HG02885 (cell line): ENCODE measurements around the gene ARSG.
A peak's percentile ranks its signal among the peaks of the same experiment; 100 is the strongest.

Experiments used
- ATAC-seq: cut with Tn5 transposase; IDR thresholded peaks from one replicate; pipeline ENCODE4 v1.9.1; 2021; ENCODE audit warnings: mild to moderate bottlenecking; ENCODE audit not compliant: unreplicated experiment, poor library complexity

The ARSG gene

DNA sequence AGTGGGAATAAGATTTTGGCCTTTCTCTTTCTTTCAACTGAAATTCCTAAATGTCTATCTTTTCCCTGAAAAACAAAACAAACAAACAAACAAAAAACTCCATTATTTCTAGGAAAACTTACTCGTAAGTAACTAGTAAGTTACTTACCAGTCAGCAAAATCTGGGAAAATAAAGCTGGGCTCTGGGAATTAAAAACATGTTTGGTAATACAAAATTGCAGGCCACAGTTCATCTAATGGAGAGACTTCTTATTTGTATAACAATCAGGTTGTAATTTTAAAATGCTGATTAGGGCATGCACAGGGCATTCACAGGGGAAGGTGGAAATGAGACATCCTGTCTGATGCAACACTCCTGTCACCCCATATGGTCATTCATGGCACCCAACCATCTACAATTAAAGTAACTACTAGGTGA, 169.8 kb downstream of the ARSG start:
- ATAC-seq, result no peak

DNA sequence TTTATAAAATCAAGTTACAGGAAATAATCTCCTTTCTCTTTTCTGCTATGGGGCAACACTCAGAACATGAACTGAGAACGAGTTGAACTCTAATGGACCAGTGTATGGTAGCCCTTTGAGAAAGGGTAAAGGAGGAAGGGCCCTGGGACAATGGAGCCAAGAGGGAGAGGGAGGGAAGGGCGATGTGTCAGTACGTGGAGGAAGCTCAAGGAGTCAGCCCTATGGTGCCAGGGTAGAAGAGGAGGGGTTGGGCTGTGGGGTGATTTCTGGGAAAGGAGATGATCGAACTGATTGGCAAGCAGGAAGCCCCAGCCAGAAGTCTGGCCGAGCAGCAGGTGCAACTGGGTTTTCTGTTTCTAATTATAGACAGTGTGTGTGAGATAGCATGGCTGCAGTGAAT, 170.3 kb downstream of the ARSG start:
- no peak for ATAC-seq

DNA sequence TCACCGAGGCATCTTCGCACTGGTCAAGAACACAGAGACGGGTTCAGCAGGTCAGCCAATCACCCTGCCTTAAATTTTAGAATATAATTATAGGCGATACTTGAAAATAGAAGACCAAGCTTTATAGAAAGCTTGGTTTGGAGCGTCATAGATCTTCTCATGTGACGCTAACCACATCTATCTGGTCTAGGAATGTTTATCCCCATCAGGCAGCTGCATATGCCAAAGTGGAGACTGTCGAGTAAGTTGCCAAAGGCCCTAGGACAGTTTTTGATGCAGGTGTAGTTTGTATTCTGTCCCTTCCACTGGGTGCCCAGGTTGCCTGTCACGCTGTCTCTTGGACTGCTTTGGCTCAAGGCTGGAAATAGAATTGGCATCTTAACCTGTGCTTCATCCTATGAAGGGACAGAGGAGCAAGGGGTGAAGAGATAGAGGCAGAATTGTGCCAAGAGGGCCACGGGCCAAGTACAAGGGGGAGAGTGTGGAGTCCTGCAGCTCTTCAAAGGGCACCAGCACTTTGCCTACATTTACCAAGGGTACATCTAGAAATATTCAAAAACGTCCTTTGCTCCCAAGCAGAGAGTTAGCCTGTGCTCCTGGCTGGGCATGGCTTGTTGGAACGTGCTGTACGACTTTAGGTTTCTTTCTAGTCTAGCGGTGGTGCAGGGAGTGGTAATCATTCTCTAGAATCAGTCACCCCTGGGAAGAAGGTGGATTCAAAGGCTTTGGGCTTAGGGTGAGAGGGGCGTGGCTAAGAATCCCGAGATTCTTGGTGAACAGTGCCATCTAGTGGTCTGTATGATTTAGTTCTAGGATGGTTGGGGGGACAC, 171.3 kb downstream of the ARSG start:
- ATAC-seq, result peak; percentile 45

DNA sequence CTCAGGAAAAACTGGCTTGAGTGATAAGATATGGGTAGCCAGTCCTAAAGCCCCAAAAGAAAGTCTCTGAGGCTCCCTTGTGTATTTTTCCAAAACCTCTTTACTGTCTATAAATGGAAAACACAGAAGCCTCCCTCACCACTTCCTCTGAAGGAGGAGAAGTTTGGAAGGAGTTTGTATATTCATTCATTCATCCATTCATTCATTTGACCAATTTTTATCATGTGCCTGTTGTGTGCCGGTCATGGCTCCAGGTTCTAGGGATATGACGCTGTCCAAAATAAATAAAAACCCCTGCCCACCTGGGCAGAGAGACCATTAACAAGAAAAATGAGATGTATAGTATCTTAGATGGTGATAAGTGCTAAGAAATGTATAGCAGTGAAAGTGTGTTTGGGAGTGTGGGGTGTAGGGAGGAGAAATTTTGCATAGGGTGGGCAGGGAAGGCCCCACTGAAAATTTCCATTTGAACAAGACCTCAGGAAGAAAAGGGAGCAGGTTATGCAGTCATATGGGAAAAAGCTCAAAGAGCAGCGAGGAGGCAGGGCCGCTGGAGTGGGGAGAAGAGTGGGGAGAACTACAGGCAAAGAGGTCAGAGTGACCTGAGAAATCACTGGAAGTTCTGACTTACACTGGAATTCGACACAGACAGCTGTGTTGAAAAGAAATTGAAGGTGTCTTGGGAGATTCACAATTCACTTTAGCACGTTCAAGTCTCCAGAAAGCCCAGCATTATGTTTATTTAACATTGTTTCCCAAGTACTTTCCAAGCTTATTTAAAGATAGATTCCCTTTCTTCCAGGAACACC, 172.1 kb downstream of the ARSG start:
- no peak for ATAC-seq

DNA sequence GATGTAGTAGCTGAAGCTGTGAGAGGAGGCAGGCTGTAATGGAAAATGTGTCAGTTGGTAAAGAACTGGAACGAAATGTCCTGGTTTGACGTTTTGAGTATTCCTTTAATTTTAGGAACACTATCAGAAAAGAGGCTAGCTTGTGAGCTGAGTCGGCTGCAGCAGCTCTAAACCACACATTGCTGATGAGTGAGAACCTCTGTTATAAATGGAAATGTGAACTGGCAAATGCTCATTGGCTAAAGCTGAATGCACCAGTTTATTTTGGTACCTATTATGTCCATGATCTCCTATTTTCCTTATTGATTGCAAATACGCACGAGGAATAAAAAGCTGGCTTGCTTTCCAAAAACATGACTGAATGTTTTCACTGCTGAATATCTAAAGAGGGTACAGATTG, 177.0 kb downstream of the ARSG start:
- ATAC-seq, result no peak

DNA sequence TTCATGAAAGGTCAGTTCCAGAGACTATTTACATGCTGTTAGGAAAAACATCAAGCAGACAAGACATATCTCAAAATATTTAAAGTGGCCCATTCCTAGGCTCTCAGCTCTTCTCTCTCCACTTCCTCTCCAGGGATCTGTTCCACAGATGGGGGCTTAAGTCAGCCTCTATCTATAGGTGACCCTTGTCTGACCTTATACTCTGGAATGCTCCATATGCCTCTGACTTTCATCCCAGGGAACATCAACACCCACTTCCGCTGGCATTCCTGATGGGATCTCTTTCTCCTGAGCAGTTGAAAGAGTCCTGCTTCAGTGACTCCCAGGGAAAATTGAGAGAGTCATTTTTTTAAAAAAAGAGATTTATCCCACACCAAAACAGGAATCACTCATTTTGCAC, 177.5 kb downstream of the ARSG start:
- no peak for ATAC-seq
